Loucy (cell line): Measurements from ENCODE around the gene SPINDOC.

Source experiments
- H2AFZ ChIP-seq: fragments of 200-600 bp; sonication (generic); 2 replicates; pipeline ENCODE4 v1.6.0; 2016; ENCODE audit warnings: antibody characterized with exemption, mild to moderate bottlenecking, low read length, moderate library complexity
- H3F3A ChIP-seq: fragments of 200-600 bp; 2 replicates; pipeline ENCODE4 v1.6.0; 2016; ENCODE audit warnings: antibody characterized with exemption, low read depth, mild to moderate bottlenecking
- H3K27me3 ChIP-seq: fragments of 200-600 bp; sonication (generic); 2 replicates; pipeline ENCODE4 v1.6.1; 2014; ENCODE audit warnings: low read length, mild to moderate bottlenecking; ENCODE audit not compliant: insufficient read depth, poor library complexity, severe bottlenecking
- H3K36me3 ChIP-seq: fragments of 200-600 bp; sonication (generic); 2 replicates; pipeline ENCODE4 v1.6.1; 2016; ENCODE audit warnings: low read length; ENCODE audit not compliant: insufficient read depth
- H3K4me1 ChIP-seq: fragments of 200-600 bp; sonication (generic); 2 replicates; pipeline ENCODE4 v1.5.1; 2014; ENCODE audit warnings: low read length, mild to moderate bottlenecking; ENCODE audit not compliant: insufficient read depth, poor library complexity, severe bottlenecking
- H3K4me2 ChIP-seq: fragments of 200-600 bp; sonication (generic); 2 replicates; pipeline ENCODE4 v1.6.0; 2014; ENCODE audit warnings: antibody characterized with exemption, low read length, low read depth, mild to moderate bottlenecking; ENCODE audit not compliant: poor library complexity, severe bottlenecking
- H3K4me3 ChIP-seq: fragments of 200-600 bp; sonication (generic); 2 replicates; pipeline ENCODE4 v1.5.1; 2014; ENCODE audit warnings: low read length, mild to moderate bottlenecking, mixed read lengths; ENCODE audit not compliant: poor library complexity, severe bottlenecking
- H3K79me2 ChIP-seq: fragments of 200-600 bp; sonication (generic); 2 replicates; pipeline ENCODE4 v1.6.1; 2014; ENCODE audit warnings: low read length; ENCODE audit not compliant: insufficient read depth
- H3K9ac ChIP-seq: fragments of 200-600 bp; sonication (generic); 2 replicates; pipeline ENCODE4 v1.6.0; 2014; ENCODE audit warnings: mild to moderate bottlenecking, low read depth, low read length, moderate library complexity; ENCODE audit not compliant: poor library complexity, severe bottlenecking
- H3K9me2 ChIP-seq: fragments of 200-600 bp; sonication (generic); replicated peaks from 2 replicates; pipeline ENCODE4 v1.6.1; 2016; ENCODE audit warnings: low read depth, low read length, mixed read lengths
- H3K9me3 ChIP-seq: fragments of 200-600 bp; sonication (generic); 2 replicates; pipeline ENCODE4 v1.6.1; 2014; ENCODE audit warnings: mild to moderate bottlenecking, antibody characterized with exemption, low read length, low read depth; ENCODE audit not compliant: insufficient read depth
- H4K20me1 ChIP-seq: fragments of 200-600 bp; sonication (generic); 2 replicates; pipeline ENCODE4 v1.6.0; 2014; ENCODE audit warnings: antibody characterized with exemption, low read length, mild to moderate bottlenecking; ENCODE audit not compliant: insufficient read depth, poor library complexity, severe bottlenecking
- EZH2phosphoT487 ChIP-seq: fragments of 200-600 bp; IDR thresholded peaks from 2 replicates; pipeline ENCODE4 v1.6.1; 2018; ENCODE audit warnings: antibody characterized with exemption, mild to moderate bottlenecking, moderate library complexity, borderline replicate concordance
- TF ChIP-seq, protein P1 (sequence below): fragments of 200-600 bp; sonication (generic); conservative IDR thresholded peaks from 2 replicates; pipeline ENCODE4 v1.5.1; 2014; ENCODE audit warnings: mild to moderate bottlenecking, antibody characterized with exemption, low read length

SPINDOC gene

DNA sequence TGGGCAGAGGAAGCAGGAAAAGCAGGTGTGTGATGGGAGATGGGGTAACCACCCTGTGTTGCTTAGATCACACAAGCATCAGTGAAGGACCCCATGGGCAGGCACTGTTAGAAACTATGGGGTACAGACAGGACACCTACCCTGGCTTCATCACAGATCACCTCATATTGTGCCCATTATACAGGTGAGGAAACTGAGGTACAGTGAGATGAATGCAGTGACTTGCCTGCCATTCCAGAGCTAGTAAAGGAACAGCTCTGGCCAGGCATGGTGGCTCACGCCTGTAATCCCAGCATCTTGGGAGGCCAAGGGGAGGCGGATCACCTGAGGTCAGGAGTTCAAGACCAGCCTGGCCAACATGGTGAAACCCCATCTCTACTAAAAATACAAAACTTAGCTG, 19.8 kb downstream of the SPINDOC start:
- Histone ChIP-seq H3K4me1 (peaks cover 7% of the 10 kb centered on the region), H3K9me2 (no peaks in the 10 kb centered on the region), H3K9ac (no peak overlapping the region), H3K9me3 (no peaks in the 10 kb centered on the region), H3K79me2 (no peaks in the 10 kb centered on the region), H4K20me1 (no peaks in the 10 kb centered on the region), H3K36me3 (no peaks in the 10 kb centered on the region; the same call in 1 of the 2 replicates), H3K27me3 (no peaks in the 10 kb centered on the region), H2AFZ (no peak overlapping the region), H3F3A (no peaks in the 10 kb centered on the region), H3K4me3 (no peak overlapping the region), H3K4me2 (no peak overlapping the region)
- TF ChIP-seq, protein P1, sequence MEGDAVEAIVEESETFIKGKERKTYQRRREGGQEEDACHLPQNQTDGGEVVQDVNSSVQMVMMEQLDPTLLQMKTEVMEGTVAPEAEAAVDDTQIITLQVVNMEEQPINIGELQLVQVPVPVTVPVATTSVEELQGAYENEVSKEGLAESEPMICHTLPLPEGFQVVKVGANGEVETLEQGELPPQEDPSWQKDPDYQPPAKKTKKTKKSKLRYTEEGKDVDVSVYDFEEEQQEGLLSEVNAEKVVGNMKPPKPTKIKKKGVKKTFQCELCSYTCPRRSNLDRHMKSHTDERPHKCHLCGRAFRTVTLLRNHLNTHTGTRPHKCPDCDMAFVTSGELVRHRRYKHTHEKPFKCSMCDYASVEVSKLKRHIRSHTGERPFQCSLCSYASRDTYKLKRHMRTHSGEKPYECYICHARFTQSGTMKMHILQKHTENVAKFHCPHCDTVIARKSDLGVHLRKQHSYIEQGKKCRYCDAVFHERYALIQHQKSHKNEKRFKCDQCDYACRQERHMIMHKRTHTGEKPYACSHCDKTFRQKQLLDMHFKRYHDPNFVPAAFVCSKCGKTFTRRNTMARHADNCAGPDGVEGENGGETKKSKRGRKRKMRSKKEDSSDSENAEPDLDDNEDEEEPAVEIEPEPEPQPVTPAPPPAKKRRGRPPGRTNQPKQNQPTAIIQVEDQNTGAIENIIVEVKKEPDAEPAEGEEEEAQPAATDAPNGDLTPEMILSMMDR: no peak
- no peak for TF ChIP-seq EZH2phosphoT487

DNA sequence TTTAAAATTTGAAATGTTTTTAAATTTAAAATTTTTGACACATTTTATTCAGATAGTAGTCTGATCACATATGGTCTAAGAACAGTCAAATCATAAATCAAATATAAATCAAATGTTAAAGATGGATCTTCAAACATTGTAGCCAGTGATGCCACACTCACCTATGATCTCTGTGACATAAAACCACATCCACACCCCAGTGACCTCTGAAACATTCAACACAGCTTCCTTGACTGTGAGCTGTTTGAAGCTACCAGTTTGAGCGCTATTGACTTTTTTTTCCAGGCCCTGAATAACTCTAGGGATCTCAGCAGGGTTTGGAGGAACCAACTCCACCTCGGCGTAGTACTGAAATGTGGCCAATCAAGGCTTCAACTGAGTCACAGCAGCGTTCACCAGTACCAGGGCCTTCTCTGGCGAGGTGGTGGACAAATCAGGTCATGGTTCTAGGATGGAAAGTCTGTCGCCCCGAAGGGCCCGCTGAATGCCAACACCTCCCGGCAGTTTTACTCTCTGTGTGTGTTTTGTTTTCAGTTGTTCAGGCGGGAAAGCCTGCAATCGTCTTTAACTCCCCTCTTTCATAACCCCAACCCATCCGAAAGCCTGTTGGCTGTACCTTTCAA, 21.4 kb downstream of the SPINDOC start:
- Histone ChIP-seq H3K4me2 (no peak overlapping the region), H3K4me1 (peaks cover 11% of the 10 kb centered on the region), H4K20me1 (peaks cover 4% of the 10 kb centered on the region), H3F3A (no peaks in the 10 kb centered on the region), H3K36me3 (no peaks in the 10 kb centered on the region), H3K79me2 (peaks cover 5% of the 10 kb centered on the region), H2AFZ (no peak overlapping the region), H3K9me3 (no peaks in the 10 kb centered on the region), H3K27me3 (no peaks in the 10 kb centered on the region), H3K9me2 (no peaks in the 10 kb centered on the region), H3K4me3 (no peak overlapping the region), H3K9ac (no peak overlapping the region)
- no peak for TF ChIP-seq EZH2phosphoT487
- TF ChIP-seq, protein P1: no peak

DNA sequence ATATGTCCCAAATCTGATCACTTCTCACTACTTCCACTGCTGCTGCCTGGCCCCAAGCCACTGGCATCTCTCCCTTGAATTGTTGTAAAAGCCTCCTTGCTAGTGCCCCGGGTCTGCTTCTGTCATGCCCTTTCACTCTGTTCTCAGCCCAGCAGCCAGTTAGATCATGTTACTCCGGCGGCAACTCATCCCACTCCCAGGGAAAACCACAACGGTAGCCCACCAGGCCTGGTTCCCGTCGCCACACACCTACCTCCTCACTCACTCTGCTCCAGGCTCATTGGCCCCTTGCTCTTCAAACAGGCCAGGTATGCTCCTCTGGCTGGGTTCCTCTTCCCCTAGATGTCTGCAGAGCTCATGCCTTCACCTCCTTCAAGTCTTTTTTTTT, 21.9 kb downstream of the SPINDOC start:
- peaks cover 10% of the 10 kb centered on the region for H3K79me2 ChIP-seq
- no peak overlapping the region for H3K4me3 ChIP-seq
- H3F3A ChIP-seq: no peaks in the 10 kb centered on the region
- no peaks in the 10 kb centered on the region for H3K9me2 ChIP-seq
- no peaks in the 10 kb centered on the region for H3K9me3 ChIP-seq
- H3K4me2 ChIP-seq: no peak overlapping the region
- H3K36me3 ChIP-seq: no peaks in the 10 kb centered on the region
- H2AFZ ChIP-seq: no peak overlapping the region
- H3K9ac ChIP-seq: no peak overlapping the region
- no peak for TF ChIP-seq EZH2phosphoT487
- TF ChIP-seq, protein P1: no peak
- peaks cover 9% of the 10 kb centered on the region for H4K20me1 ChIP-seq
- H3K4me1 ChIP-seq: peaks cover 11% of the 10 kb centered on the region
- no peaks in the 10 kb centered on the region for H3K27me3 ChIP-seq
